Measurements from ENCODE around the gene CFAP410. TPM values are rescaled to one million over a fixed set of nuclear protein-coding genes. Genes with fewer than 3 reads are reported as not detected.

The CFAP410 gene
- total and polyA plus RNA-seq, 2 of the 8 experiments (the other 6 are each of a cell fraction or from before 2014, with no cell fraction given): 10.6 to 12.0 TPM

GRCh38 chr21:44372616-44373015 is 33.4 kb upstream of the CFAP410 start:
- H3K4ac ChIP-seq (replicated peaks; ENCODE audit: insufficient read length, low read depth, low read length): no peak overlapping the region
- no peak overlapping the region for H3K18ac ChIP-seq (ENCODE audit: extremely low read depth, low read length)
- H3K4me2 ChIP-seq (ENCODE audit: insufficient read depth in 1 of 2, low read depth in 2 of 2, low read length in 2 of 2): no peak overlapping the region
- H3K27me3 ChIP-seq (replicated peaks in 1 of 4; ENCODE audit: control insufficient read depth in 3 of 4, extremely low read depth in 1 of 4, insufficient read depth in 3 of 4, low read length in 3 of 4): peaks cover 0 to 20% (median 15%) of the 10 kb centered on the region in 4 experiments; a peak in 6 of 7 replicates
- no peaks in the 10 kb centered on the region for H3K79me1 ChIP-seq (ENCODE audit: low read depth, low read length)
- no peak overlapping the region for H3K9ac ChIP-seq (replicated peaks in 1 of 4; ENCODE audit: extremely low read depth in 1 of 4, low read depth in 3 of 4, low read length in 3 of 4)
- DNase-seq (ENCODE audit: low read depth in 1 of 2, low spot score in 2 of 2): no peak
- no peaks in the 10 kb centered on the region for H3K36me3 ChIP-seq (ENCODE audit: control insufficient read depth in 2 of 4, insufficient read depth in 4 of 4, low read length in 3 of 4)
- no peak for FAIRE-seq
- no peak overlapping the region for H2AFZ ChIP-seq (ENCODE audit: low read length)
- no peak overlapping the region for H2BK20ac ChIP-seq (ENCODE audit: low read length)
- H2BK15ac ChIP-seq (ENCODE audit: low read length): no peak overlapping the region
- peaks cover 0 to 12% (median 8%) of the 10 kb centered on the region in 4 experiments; a peak in 6 of 7 replicates for H3K4me1 ChIP-seq (replicated peaks in 1 of 4; ENCODE audit: control insufficient read depth in 3 of 4, insufficient read depth in 4 of 4, low read length in 3 of 4)
- ChIA-PET CTCF (ENCODE audit: partially characterized antibody) (interaction anchor here (0.5 to 1.1 kb wide), 2 partner anchors 107 to 388 kb away, joined by 3 to 5 read pairs; no protein-coding TSS in a partner anchor), POLR2A (ENCODE audit: partially characterized antibody) (no interaction called here)
- peaks cover 3% of the 10 kb centered on the region; the same call in 1 of the 2 replicates for H3K23me2 ChIP-seq (ENCODE audit: low read depth, low read length)
- no peak overlapping the region for H2AK5ac ChIP-seq (ENCODE audit: low read depth, low read length)
- H2BK12ac ChIP-seq (ENCODE audit: low read depth, low read length): no peak overlapping the region
- no peak overlapping the region for H4K5ac ChIP-seq (ENCODE audit: insufficient read length, low read depth, low read length)
- H3K4me3 ChIP-seq (ENCODE audit: extremely low read depth in 1 of 4, insufficient read depth in 2 of 4, low read depth in 3 of 4, low read length in 4 of 4): no peak overlapping the region
- TF ChIP-seq BACH1 (IDR thresholded peaks at IDR 0.05; ENCODE audit: low read length): no peak
- no peak for TF ChIP-seq E2F6 (IDR thresholded peaks at IDR 0.05)
- no peak for TF ChIP-seq BRCA1 (IDR thresholded peaks at IDR 0.05; ENCODE audit: low read depth, low read length)
- no peak for TF ChIP-seq USF2 (IDR thresholded peaks at IDR 0.05; ENCODE audit: low read length)
- TF ChIP-seq SIX5 (IDR thresholded peaks at IDR 0.05; ENCODE audit: low read depth, low read length): no peak
- TF ChIP-seq RAD21 (IDR thresholded peaks at IDR 0.05 in 1 of 2, conservative IDR thresholded peaks at IDR 0.05 in 1 of 2; ENCODE audit: low read depth in 2 of 2, low read length in 2 of 2): no peak
- no peak for TF ChIP-seq CBX5 (IDR thresholded peaks at IDR 0.05; ENCODE audit: low read depth, low read length)
- TF ChIP-seq JUN (IDR thresholded peaks at IDR 0.05; ENCODE audit: low read depth, low read length): no peak
- TF ChIP-seq CTCF (IDR thresholded peaks at IDR 0.05; ENCODE audit: control extremely low read depth in 1 of 3, insufficient read depth in 1 of 3, low read depth in 1 of 3, low read length in 3 of 3): no peak
- H4K8ac ChIP-seq (ENCODE audit: extremely low read depth, insufficient read depth, low read length): no peak overlapping the region
- H2BK120ac ChIP-seq (replicated peaks; ENCODE audit: low read depth, low read length): no peak overlapping the region
- H4K91ac ChIP-seq (replicated peaks; ENCODE audit: insufficient read length, low read length): no peak overlapping the region
- H2BK5ac ChIP-seq (ENCODE audit: low read depth, low read length): no peak overlapping the region
- H3K23ac ChIP-seq (ENCODE audit: insufficient read length): no peak overlapping the region
- no peaks in the 10 kb centered on the region for H4K20me1 ChIP-seq (replicated peaks in 1 of 2; ENCODE audit: control insufficient read depth in 1 of 2, insufficient read depth in 2 of 2, low read length in 2 of 2)
- H3K27ac ChIP-seq (ENCODE audit: low read depth, low read length): no peak overlapping the region
- 90% methylated on average over 8 of the region's 8 CpGs; no CpG with 5 or more reads in 1 of the 2 experiments for WGBS, 2 experiments (ENCODE audit: extremely low coverage in 1 of 2, insufficient coverage in 1 of 2, insufficient read length in 1 of 2, insufficient replicate concordance in 2 of 2, low coverage in 1 of 2, low lambda C conversion rate in 2 of 2, missing lambda C conversion rate in 1 of 2)
- peaks cover 6 to 14% of the 10 kb centered on the region in 2 experiments; a peak in 3 of 4 replicates for H3K9me3 ChIP-seq (ENCODE audit: insufficient read depth in 2 of 2, low read depth in 1 of 2, low read length in 1 of 2)
- no peak overlapping the region for H3K56ac ChIP-seq (replicated peaks; ENCODE audit: insufficient read length, low read depth, low read length)
- no peaks in the 10 kb centered on the region for H3K79me2 ChIP-seq (ENCODE audit: control insufficient read depth in 1 of 2, insufficient read depth in 2 of 2, low read length in 2 of 2)
- no peak overlapping the region for H3K14ac ChIP-seq (ENCODE audit: insufficient read length)

Measured in H1 (cell line).